Astrocyte of the spinal cord (primary cell): ENCODE data around the gene ASF1A.
A peak's percentile ranks its signal among the peaks of the same experiment; 100 is the strongest.
"Not testable (repeated sequence)": the region's sequence is repeated elsewhere in the genome, so short reads cannot be mapped to it uniquely, and the experiment has no call there.

ENCODE experiments used
- DNase-seq: peaks from one replicate; pipeline ENCODE4 v3.0.0; 2011; ENCODE audit warnings: low read depth, low spot score
- H3K4me3 ChIP-seq: 2 replicates; pipeline ENCODE4 v1.5.1; 2011; ENCODE audit warnings: low read depth, mild to moderate bottlenecking, low read length, moderate library complexity
- CTCF ChIP-seq: IDR thresholded peaks from 2 replicates; pipeline ENCODE4 v1.5.1; 2012; ENCODE audit warnings: low read depth, mild to moderate bottlenecking, low read length, inconsistent platforms
- in situ Hi-C: cut with HindIII; loops from 2 replicates; pipeline ENCODE4 v1.10.0; 2017; ENCODE audit warnings: low sequenced_read_pairs

ASF1A gene

GRCh38 chr6:118862443-118862842, 31.5 kb upstream of the ASF1A start:
- H3K4me3 ChIP-seq, result no peak overlapping the region
- DNase-seq, result no peak
- TF ChIP-seq CTCF, result no peak
- in situ Hi-C loops, result no loop called here

- no peak for DNase-seq
- TF ChIP-seq CTCF, result no peak
- in situ Hi-C loops, result no loop called here
- H3K4me3 ChIP-seq, result no peak overlapping the region
Observed at GRCh38 chr6:118864341-118865099, 29.4 kb upstream of the ASF1A start.

GRCh38 chr6:118865100-118865391, 28.9 kb upstream of the ASF1A start:
- in situ Hi-C loops, result no loop called here
- DNase-seq, result no peak
- no peak for TF ChIP-seq CTCF
- no peak overlapping the region for H3K4me3 ChIP-seq

DNA sequence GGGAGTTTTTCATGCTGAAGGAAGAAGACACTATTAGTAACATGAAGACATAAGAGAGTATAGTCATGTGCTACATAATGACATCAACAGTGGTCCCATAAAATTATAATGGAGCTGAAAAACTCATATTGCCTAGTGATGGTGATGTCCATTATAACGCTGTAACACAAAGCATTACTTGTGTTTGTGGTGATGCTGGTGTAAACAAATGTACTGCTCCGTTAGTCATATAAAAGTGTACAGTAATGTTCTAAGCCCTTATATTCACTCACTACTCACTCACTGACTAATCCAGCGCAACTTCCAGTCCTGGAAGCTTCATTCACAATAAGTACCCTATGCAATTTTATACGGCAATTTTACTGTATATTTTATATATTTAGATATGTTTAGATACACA, 26.8 kb upstream of the ASF1A start:
- DNase-seq, result no peak
- H3K4me3 ChIP-seq, result no peak overlapping the region
- TF ChIP-seq CTCF, result no peak
- in situ Hi-C loops, result no loop called here

DNA sequence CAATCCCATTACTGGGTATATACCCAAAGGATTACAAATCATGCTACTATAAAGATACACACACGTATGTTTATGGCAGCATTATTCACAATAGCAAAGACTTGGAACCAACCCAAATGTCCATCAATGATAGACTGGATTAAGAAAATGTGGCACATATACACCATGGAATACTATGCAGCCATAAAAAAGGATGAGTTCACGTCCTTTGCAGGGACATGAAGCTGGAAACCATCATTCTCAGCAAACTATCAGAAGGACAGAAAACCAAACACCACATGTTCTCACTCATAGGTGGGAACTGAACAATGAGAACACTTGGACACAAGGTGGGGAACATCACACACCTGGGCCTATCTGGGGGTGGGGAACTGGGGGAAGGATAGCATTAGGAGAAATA, 25.1 kb upstream of the ASF1A start:
- H3K4me3 ChIP-seq, in situ Hi-C loops, DNase-seq: not testable (repeated sequence)

GRCh38 chr6:118869350-118869749, 24.6 kb upstream of the ASF1A start:
- in situ Hi-C loops, result no loop called here
- peak; percentile 61 for DNase-seq
- no peak overlapping the region for H3K4me3 ChIP-seq
- no peak for TF ChIP-seq CTCF

- no peak overlapping the region for H3K4me3 ChIP-seq
- no peak for TF ChIP-seq CTCF
- DNase-seq, result peak; percentile 48
- in situ Hi-C loops, result no loop called here
Observed at GRCh38 chr6:118869894-118870589, 23.9 kb upstream of the ASF1A start.
